ENCODE results near the gene PDE1C. TPM values are rescaled to one million over a fixed set of nuclear protein-coding genes. Genes with fewer than 3 reads are reported as not detected.

PDE1C gene
- total and polyA plus RNA-seq, 2 of the 4 experiments (the other 2 are of a cell fraction) = 14.2 to 61.5 TPM

GRCh38 chr7:32032211-32032610 lies 38.0 kb downstream of the PDE1C start:
- no CpG with 5 or more reads among the region's 4 CpGs for WGBS, 2 experiments (ENCODE audit: extremely low coverage in 2 of 2, insufficient read length in 1 of 2)
- intact Hi-C loops (cut with micrococcal nuclease) = loop anchor here (5.0 kb wide), 1 partner anchor 40 kb away; the partner anchor contains the start of gene PDE1C
- in situ Hi-C loops (cut with MboI; ENCODE audit: low sequenced_read_pairs) = no loop called here

More at GRCh38 chr7:32032211-32032610, 38.0 kb downstream of the PDE1C start:
- no peak overlapping the region for H3K23ac ChIP-seq (ENCODE audit: low read depth, low read length)
- no peak overlapping the region for H3K4me3 ChIP-seq (ENCODE audit: insufficient read depth, low read depth, low read length)
- POLR2A ChIA-PET (ENCODE audit: unreplicated experiment) = no interaction called here
- H2BK120ac ChIP-seq (ENCODE audit: low read depth, low read length) = 0 out of 2 replicates have a peak overlapping the region, but pooled peaks have one; percentile 15
- CTCF ChIA-PET = no interaction called here
- H4K5ac ChIP-seq (ENCODE audit: low read depth, low read length) = peak overlapping the region; percentile 28; the same call in 1 of the 2 replicates
- no peaks in the 10 kb centered on the region for H4K20me1 ChIP-seq (ENCODE audit: insufficient read depth, low read length)
- BruUV-seq (replicated peaks) = no TSS peak
- no peak overlapping the region; the same call in 1 of the 2 replicates for H3K18ac ChIP-seq (ENCODE audit: low read depth, low read length)
- dilution Hi-C loops (cut with HindIII; ENCODE audit: low sequenced_read_pairs, unreplicated experiment) = no loop called here
- H4K91ac ChIP-seq (ENCODE audit: insufficient read depth, low read depth, low read length) = no peak overlapping the region
- H3K79me1 ChIP-seq (ENCODE audit: low read depth in 1 of 2, low read length in 2 of 2) = peaks cover 13 to 27% of the 10 kb centered on the region in 2 experiments; a peak in 3 of 4 replicates
- no peak overlapping the region for H3K56ac ChIP-seq (ENCODE audit: extremely low read depth, insufficient read depth, low read length)
- no peak overlapping the region for H3K9ac ChIP-seq (ENCODE audit: low read depth, low read length)
- no peak overlapping the region for H2BK5ac ChIP-seq (ENCODE audit: low read depth, low read length, poor library complexity, severe bottlenecking)
- no peak overlapping the region for H4K8ac ChIP-seq (ENCODE audit: low read depth in 2 of 2, low read length in 2 of 2)
- H3K4me1 ChIP-seq (ENCODE audit: control insufficient read depth, insufficient read depth, low read length) = peaks cover 8% of the 10 kb centered on the region
- H3K4me2 ChIP-seq (ENCODE audit: low read depth, low read length) = no peak overlapping the region
- no peak overlapping the region for H3K14ac ChIP-seq (replicated peaks; ENCODE audit: low read depth, low read length)
- no peak overlapping the region for H3K4ac ChIP-seq (ENCODE audit: low read depth, low read length)
- H2AFZ ChIP-seq (replicated peaks; ENCODE audit: low read length, poor library complexity) = no peak overlapping the region
- H3K27ac ChIP-seq (ENCODE audit: insufficient read depth, low read length) = no peak overlapping the region
- no peak overlapping the region for H2BK15ac ChIP-seq (ENCODE audit: low read depth, low read length)
- H2AK9ac ChIP-seq (replicated peaks; ENCODE audit: low read depth, low read length, poor library complexity) = no peak overlapping the region
- no peaks in the 10 kb centered on the region for H3K27me3 ChIP-seq (ENCODE audit: control insufficient read depth, insufficient read depth, low read length)
- no peak overlapping the region for H2AK5ac ChIP-seq (ENCODE audit: low read depth, low read length)
- no peaks in the 10 kb centered on the region for H3K36me3 ChIP-seq (ENCODE audit: control insufficient read depth, insufficient read depth, low read length)
- no peaks in the 10 kb centered on the region for H3K9me3 ChIP-seq (ENCODE audit: control insufficient read depth, insufficient read depth, low read length)
- DNase-seq (no peak), ATAC-seq (ENCODE audit: low read depth) (no peak)
- H3K9me1 ChIP-seq (ENCODE audit: insufficient read depth, low read length) = peaks cover 4% of the 10 kb centered on the region; the same call in 1 of the 2 replicates
- H2BK20ac ChIP-seq (ENCODE audit: low read depth, low read length) = no peak overlapping the region
- no peak for TF ChIP-seq SMC3 (IDR thresholded peaks at IDR 0.05; ENCODE audit: low read depth, low read length)
- no peak for TF ChIP-seq FOS (IDR thresholded peaks at IDR 0.05; ENCODE audit: low read depth, low read length)
- no peak for TF ChIP-seq CHD1 (IDR thresholded peaks at IDR 0.05; ENCODE audit: low read depth, low read length)
- TF ChIP-seq ELK1 (IDR thresholded peaks at IDR 0.05; ENCODE audit: borderline replicate concordance, low read depth, low read length) = no peak
- TF ChIP-seq MXI1 (IDR thresholded peaks at IDR 0.05; ENCODE audit: borderline replicate concordance, low read depth, low read length) = no peak
- TF ChIP-seq RCOR1 (IDR thresholded peaks at IDR 0.05; ENCODE audit: insufficient replicate concordance, low read length) = no peak
- no peak for TF ChIP-seq CEBPB (IDR thresholded peaks at IDR 0.05; ENCODE audit: low read depth, low read length)
- TF ChIP-seq RAD21 (IDR thresholded peaks at IDR 0.05; ENCODE audit: low read length) = no peak
- TF ChIP-seq MAZ (IDR thresholded peaks at IDR 0.05; ENCODE audit: borderline replicate concordance, low read depth, low read length) = no peak
- no peak for TF ChIP-seq POLR2A (IDR thresholded peaks at IDR 0.05; ENCODE audit: low read depth, low read length)
- TF ChIP-seq RFX5 (IDR thresholded peaks at IDR 0.05; ENCODE audit: low read depth, low read length) = no peak
- TF ChIP-seq MAFK (IDR thresholded peaks at IDR 0.05; ENCODE audit: low read depth, low read length) = no peak
- TF ChIP-seq BHLHE40 (IDR thresholded peaks at IDR 0.05; ENCODE audit: low read depth, low read length) = no peak
- TF ChIP-seq NFE2L2 (IDR thresholded peaks at IDR 0.05; ENCODE audit: low read depth, low read length) = no peak
- TF ChIP-seq USF2 (IDR thresholded peaks at IDR 0.05; ENCODE audit: low read depth, low read length) = no peak
- TF ChIP-seq CTCF (conservative IDR thresholded peaks at IDR 0.05; ENCODE audit: low read depth, low read length) = no peak

Measured in IMR-90 (cell line).